AG08395 (cell line): ENCODE measurements around the gene LRFN5.
"Not testable (repeated sequence)": the region's sequence is repeated elsewhere in the genome, so short reads cannot be mapped to it uniquely, and the experiment has no call there.

Experiments
- DNase-seq: peaks from one replicate; pipeline ENCODE4 v3.0.0; 2012; ENCODE audit warnings: mixed read lengths, low spot score

Gene LRFN5

GRCh38 chr14:41899416-41899815, 292.7 kb downstream of the LRFN5 start:
- DNase-seq = no peak

GRCh38 chr14:41900644-41901043, 294.0 kb downstream of the LRFN5 start:
- DNase-seq = no peak

- no peak for DNase-seq
These were observed 294.4 kb downstream of the LRFN5 start for GRCh38 chr14:41901089-41901488.

- DNase-seq = no peak
These were observed 298.8 kb downstream of the LRFN5 start for GRCh38 chr14:41905394-41905964.

GRCh38 chr14:41911155-41911554, 304.5 kb downstream of the LRFN5 start:
- not testable (repeated sequence) for DNase-seq

GRCh38 chr14:41913398-41913797, 306.7 kb downstream of the LRFN5 start:
- DNase-seq = no peak

- no peak for DNase-seq
These were observed 309.1 kb downstream of the LRFN5 start for GRCh38 chr14:41915732-41916131.

- no peak for DNase-seq
These were observed 309.6 kb downstream of the LRFN5 start for GRCh38 chr14:41916313-41916712.

- no peak for DNase-seq
These were observed 318.7 kb downstream of the LRFN5 start for GRCh38 chr14:41925409-41925808.

GRCh38 chr14:41950428-41951151, 343.9 kb downstream of the LRFN5 start:
- DNase-seq = no peak
